Cardiac fibroblast (primary cell): ENCODE measurements around the gene HSD17B7.

Experiments used
- DNase-seq, 2 donors: peaks; one replicate each; pipeline versions ENCODE4 v3.0.0 to v3.0.0-alpha.2; 2010; ENCODE audit warnings: low read depth in 2 of 2
- H3K4me3 ChIP-seq, 2 donors: replicated peaks in 1 of 2; 1 replicate in 1 of 2; 2 replicates in 1 of 2; pipeline ENCODE4 v1.5.1; 2011; ENCODE audit warnings: low read depth in 2 of 2, low read length in 2 of 2, mild to moderate bottlenecking in 2 of 2, moderate library complexity in 1 of 2
- CTCF ChIP-seq: IDR thresholded peaks from one replicate; pipeline ENCODE4 v1.5.1; 2011; ENCODE audit warnings: low read depth, mild to moderate bottlenecking, low read length, inconsistent platforms

HSD17B7 gene

DNA sequence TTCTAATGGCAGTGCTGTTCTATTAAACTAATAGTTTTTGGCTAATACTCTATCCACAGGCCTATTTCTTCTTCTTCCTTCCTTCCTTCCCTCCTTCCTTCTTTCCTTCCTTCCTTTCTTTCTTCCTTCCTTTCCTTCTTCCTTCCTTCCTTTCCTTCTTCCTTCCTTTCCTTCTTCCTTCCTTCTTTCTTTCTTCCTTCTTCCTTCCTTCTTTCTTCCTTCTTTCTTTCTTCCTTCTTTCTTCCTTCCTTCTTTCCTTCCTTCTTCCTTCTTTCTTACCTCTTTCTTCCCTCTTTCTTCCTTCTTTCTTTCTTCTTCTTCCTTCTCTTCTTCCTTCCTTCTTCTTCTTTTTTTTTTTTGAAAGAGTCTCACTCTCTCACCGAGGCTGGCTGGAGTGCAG lies 38.8 kb downstream of the HSD17B7 start:
- DNase-seq: no peak
- TF ChIP-seq CTCF: no peak
- no peak overlapping the region for H3K4me3 ChIP-seq

GRCh38 chr1:162832470-162832869 lies 42.0 kb downstream of the HSD17B7 start:
- DNase-seq: no peak
- no peak for TF ChIP-seq CTCF
- H3K4me3 ChIP-seq: no peak overlapping the region

GRCh38 chr1:162835157-162835899 lies 44.8 kb downstream of the HSD17B7 start:
- DNase-seq: peak; percentile 22 to 52
- TF ChIP-seq CTCF: no peak
- no peak overlapping the region for H3K4me3 ChIP-seq

DNA sequence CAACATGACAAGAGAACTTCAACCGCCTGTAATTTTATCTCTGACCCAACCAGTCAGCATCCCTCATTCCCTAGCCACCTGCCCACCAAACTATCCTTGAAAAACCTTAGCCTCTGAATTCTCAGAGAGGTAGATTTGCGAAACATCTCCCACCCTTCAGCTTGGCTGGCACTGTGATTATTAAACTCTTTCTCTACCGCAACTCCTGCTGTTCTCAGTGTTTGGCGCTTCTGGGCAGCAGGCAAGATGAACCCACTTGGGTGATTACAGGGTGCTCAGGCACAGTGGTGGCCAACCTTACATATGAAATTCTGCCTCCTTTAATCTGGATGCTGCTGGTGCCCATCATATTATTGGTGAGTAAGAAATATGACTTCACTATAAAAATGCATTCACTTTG lies 48.4 kb downstream of the HSD17B7 start:
- no peak overlapping the region for H3K4me3 ChIP-seq
- no peak for TF ChIP-seq CTCF
- no peak for DNase-seq

GRCh38 chr1:162840250-162840839 lies 49.8 kb downstream of the HSD17B7 start:
- no peak overlapping the region for H3K4me3 ChIP-seq
- DNase-seq: no peak
- TF ChIP-seq CTCF: no peak

GRCh38 chr1:162844153-162844552 lies 53.7 kb downstream of the HSD17B7 start:
- no peak for TF ChIP-seq CTCF
- H3K4me3 ChIP-seq: no peak overlapping the region
- DNase-seq: no peak
